ENCODE data around the gene FBXO4. TPM values are rescaled to one million over a fixed set of nuclear protein-coding genes. Genes with fewer than 3 reads are reported as not detected.
"Not testable (repeated sequence)": the region's sequence is repeated elsewhere in the genome, so short reads cannot be mapped to it uniquely, and the experiment has no call there.

The FBXO4 gene
- total RNA-seq, 1 donor from 2014 or later = 6.5 TPM

- DNase-seq (ENCODE audit: low spot score) = not testable (repeated sequence)
Observed at GRCh38 chr5:41982858-41983257, 57.8 kb downstream of the FBXO4 start.

- no peak for DNase-seq (ENCODE audit: low spot score)
Observed at GRCh38 chr5:41983284-41983683, 58.2 kb downstream of the FBXO4 start.

DNA sequence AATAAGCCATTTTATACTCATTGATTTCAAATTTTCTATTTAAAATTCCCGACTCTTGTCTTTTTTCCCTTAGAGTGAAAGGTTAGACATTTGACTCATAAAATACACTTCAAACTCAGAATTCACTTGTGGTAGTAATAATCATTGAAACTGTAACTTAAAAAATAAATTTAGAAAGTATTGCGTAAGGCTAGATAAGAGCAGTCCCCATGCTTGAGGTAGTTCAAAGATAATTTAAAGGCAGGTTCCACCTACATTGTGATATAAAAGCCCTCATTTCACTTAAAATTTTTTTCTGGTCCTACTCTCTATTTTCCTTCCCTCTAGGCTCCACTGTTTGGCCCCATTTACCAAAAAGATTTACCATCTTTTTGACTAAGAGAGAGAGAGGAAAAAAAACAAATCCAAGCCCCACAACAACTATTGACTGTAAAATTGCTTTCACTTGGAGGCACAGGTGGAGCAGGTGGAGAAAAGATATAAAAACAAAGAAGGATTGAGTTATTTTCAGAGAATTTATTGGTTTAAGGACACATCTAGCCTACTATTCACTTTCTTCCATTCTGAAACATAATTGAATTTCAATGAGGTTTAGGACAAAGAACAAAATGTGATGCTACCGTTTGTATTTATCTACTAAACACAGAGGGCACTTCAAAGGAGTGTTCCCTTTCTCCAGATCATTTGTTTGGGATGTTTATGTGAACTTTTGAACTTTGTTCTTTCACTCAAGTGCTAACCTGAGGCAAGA is 61.0 kb downstream of the FBXO4 start:
- no peak for DNase-seq (ENCODE audit: low spot score)

Other genes with a start within 250 kb of the FBXO4 start
- gene OXCT1, start 54.9 kb upstream of the FBXO4 start, total RNA-seq = 28.7 TPM
- 25.4 TPM for gene RIMOC1, start 20.9 kb upstream of the FBXO4 start, total RNA-seq